Activated CD4-positive, alpha-beta T cell treated with anti-CD3 and anti-CD28 coated beads, Interleukin-10, Interleukin-2, amounts not matched to agents 100 ng/mL and 50 ng/mL, durations not matched to agents 16 hours and 8 hours (primary cell): ENCODE data around the gene TSPAN11.

ENCODE experiments used
- DNase-seq: peaks from one replicate; pipeline ENCODE4 v3.0.0-alpha.2; 2020

The TSPAN11 gene

GRCh38 chr12:30962047-30962446 is 35.5 kb downstream of the TSPAN11 start:
- no peak for DNase-seq

GRCh38 chr12:30963709-30964564 is 37.4 kb downstream of the TSPAN11 start:
- no peak for DNase-seq

GRCh38 chr12:30964896-30965612 is 38.5 kb downstream of the TSPAN11 start:
- DNase-seq: no peak

GRCh38 chr12:30965613-30965985 is 39.1 kb downstream of the TSPAN11 start:
- no peak for DNase-seq

GRCh38 chr12:30967026-30967425 is 40.5 kb downstream of the TSPAN11 start:
- no peak for DNase-seq

GRCh38 chr12:30968211-30968610 is 41.7 kb downstream of the TSPAN11 start:
- no peak for DNase-seq

- no peak for DNase-seq
Measured at GRCh38 chr12:30969006-30969405, 42.5 kb downstream of the TSPAN11 start.

- no peak for DNase-seq
Measured at GRCh38 chr12:30969606-30970395, 43.3 kb downstream of the TSPAN11 start.

- DNase-seq: no peak
Measured at GRCh38 chr12:30970559-30971197, 44.1 kb downstream of the TSPAN11 start.

GRCh38 chr12:30972035-30972434 is 45.5 kb downstream of the TSPAN11 start:
- DNase-seq: no peak

GRCh38 chr12:30973175-30973574 is 46.6 kb downstream of the TSPAN11 start:
- DNase-seq: no peak

- no peak for DNase-seq
Measured at GRCh38 chr12:30973830-30974229, 47.3 kb downstream of the TSPAN11 start.

GRCh38 chr12:30974746-30975500 is 48.4 kb downstream of the TSPAN11 start:
- no peak for DNase-seq

GRCh38 chr12:30975581-30975980 is 49.0 kb downstream of the TSPAN11 start:
- DNase-seq: no peak

- DNase-seq: no peak
Measured at GRCh38 chr12:30976206-30976605, 49.7 kb downstream of the TSPAN11 start.

- DNase-seq: no peak
Measured at GRCh38 chr12:30977124-30977523, 50.6 kb downstream of the TSPAN11 start.

- no peak for DNase-seq
Measured at GRCh38 chr12:30977537-30978349, 51.2 kb downstream of the TSPAN11 start.

- no peak for DNase-seq
Measured at GRCh38 chr12:30978639-30979038, 52.1 kb downstream of the TSPAN11 start.

GRCh38 chr12:30979371-30980259 is 53.1 kb downstream of the TSPAN11 start:
- no peak for DNase-seq
